ENCODE data around the gene RNF169.

RNF169 gene

DNA sequence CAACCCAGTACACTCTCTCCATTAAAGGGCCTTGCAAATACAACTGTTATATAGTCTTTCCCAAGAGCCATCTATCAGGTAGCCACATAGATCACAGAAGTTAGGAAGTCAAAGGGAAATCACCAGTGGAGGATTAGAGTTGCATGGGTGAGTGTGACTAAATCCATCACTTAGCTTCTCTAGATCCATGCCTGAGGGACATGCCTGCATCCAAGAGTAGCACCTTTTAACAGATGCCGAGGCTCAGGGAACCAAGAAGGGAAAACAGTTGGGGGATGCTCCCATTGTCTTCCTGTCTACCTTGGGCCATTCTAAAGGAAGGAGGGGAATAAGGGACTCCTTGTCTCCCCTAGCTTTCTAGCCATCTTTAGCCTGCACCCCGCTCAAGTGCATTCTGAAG is 122.4 kb downstream of the RNF169 start:
- DNase-seq (ENCODE audit: low read depth in 2 of 2) = no peak

DNA sequence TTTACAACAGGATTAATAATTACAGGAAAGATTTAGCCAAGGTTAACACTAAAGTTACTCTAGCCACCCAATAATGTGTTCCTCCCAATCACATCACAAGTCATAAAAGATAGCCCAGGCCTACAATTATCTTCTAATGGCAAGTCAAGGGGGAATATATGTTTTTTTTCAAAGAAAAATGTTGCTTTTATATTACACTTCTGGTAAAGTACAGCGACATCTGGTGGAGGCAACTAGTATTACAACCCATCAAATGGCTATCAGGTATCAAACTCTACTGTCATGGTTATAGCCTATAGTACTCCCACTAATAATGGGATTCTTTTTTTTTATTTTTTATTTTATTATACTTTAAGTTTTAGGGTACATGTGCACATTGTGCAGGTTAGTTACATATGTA is 128.5 kb downstream of the RNF169 start:
- no peak for DNase-seq (ENCODE audit: low read depth in 2 of 2)

Data from stimulated activated CD8-positive, alpha-beta memory T cell treated with anti-CD3 and anti-CD28 coated beads, Interleukin-7, amount 100 ng/mL, for 4 hours (primary cell).